HT-29 (cell line): ENCODE measurements around the gene SPPL2C. TPM values are rescaled to one million over a fixed set of nuclear protein-coding genes. Genes with fewer than 3 reads are reported as not detected.

ENCODE experiments used
- DNase-seq: peaks from one replicate; pipeline ENCODE4 v3.0.0-alpha.2; 2015; ENCODE audit warnings: low spot score
- total RNA-seq: library from RNA; depleted of rRNA; stranded (reverse); fragments of >200 nt; shearing (Covaris generic); gene quantifications from 2 replicates; pipeline ENCODE4 v1.2.3, GENCODE V29; 2014; rRNA removed

SPPL2C gene, protein sequence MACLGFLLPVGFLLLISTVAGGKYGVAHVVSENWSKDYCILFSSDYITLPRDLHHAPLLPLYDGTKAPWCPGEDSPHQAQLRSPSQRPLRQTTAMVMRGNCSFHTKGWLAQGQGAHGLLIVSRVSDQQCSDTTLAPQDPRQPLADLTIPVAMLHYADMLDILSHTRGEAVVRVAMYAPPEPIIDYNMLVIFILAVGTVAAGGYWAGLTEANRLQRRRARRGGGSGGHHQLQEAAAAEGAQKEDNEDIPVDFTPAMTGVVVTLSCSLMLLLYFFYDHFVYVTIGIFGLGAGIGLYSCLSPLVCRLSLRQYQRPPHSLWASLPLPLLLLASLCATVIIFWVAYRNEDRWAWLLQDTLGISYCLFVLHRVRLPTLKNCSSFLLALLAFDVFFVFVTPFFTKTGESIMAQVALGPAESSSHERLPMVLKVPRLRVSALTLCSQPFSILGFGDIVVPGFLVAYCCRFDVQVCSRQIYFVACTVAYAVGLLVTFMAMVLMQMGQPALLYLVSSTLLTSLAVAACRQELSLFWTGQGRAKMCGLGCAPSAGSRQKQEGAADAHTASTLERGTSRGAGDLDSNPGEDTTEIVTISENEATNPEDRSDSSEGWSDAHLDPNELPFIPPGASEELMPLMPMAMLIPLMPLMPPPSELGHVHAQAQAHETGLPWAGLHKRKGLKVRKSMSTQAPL
- total RNA-seq = not detected in 2 replicates

DNA sequence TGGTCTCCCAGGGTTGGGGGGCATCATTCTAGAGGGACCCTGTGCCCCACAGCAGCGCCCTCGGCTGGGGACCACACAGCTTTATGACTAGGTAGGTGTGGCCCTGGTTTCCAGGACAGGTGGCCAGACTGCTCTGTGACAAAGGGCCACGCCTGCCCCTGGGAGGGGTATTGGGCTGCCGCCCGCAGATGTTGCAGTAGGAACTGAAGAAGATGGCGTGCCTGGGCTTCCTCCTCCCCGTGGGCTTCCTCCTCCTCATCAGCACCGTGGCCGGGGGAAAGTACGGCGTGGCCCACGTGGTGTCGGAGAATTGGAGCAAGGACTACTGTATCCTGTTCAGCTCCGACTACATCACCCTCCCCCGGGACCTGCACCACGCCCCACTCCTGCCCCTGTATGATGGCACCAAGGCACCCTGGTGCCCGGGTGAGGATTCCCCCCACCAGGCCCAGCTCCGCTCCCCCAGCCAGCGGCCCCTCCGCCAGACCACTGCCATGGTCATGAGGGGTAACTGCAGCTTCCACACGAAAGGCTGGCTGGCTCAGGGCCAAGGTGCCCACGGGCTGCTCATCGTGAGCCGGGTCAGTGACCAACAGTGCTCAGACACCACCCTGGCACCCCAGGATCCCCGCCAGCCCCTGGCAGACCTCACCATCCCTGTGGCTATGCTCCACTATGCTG is at the start of gene SPPL2C:
Gene SPPL2C, plus strand, starts transcription at position 187 of the 681 bp plus-strand sequence. Its CDS starts 26 bp downstream, at position 213.
- DNase-seq = no peak

DNA sequence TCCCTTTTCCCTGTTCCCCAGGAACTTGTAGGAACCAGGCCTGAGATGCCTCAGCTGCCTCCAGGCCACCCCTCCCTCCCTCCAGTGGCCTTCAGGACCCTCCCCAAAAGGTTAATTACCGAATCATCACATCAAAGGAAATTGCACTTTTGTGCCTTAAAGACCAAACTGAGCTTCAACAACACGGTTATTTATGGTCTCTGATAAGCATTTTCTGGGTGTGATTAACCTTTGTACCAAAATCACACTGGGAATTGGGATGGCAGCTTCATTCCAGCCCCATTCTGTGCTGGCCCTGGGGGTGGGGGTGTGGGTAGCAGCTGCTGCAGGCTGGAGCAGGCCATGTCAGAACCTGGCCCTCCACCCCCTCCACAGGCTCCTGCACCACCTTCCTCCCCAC is 43.9 kb upstream of the SPPL2C start:
- DNase-seq = no peak

DNA sequence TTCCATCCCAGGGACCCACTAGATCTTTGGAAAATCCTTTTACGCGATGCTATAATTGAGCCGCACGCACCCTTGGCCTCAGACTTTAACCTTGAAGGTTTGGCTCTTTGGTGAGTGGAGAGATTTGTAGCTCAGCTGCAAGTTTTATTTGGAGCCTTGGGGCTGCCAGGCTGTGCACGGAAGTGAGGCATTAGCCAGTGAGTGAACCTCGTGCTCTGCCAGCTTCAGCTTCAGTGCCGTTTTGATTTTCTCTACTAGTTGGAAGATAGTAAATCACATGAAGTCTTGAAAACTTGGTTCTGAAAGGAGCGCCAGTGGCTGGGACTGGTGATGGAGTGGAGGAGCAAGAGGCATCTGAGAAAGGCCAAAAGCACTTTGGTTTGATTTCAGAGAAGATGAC is 43.3 kb upstream of the SPPL2C start:
- no peak for DNase-seq

DNA sequence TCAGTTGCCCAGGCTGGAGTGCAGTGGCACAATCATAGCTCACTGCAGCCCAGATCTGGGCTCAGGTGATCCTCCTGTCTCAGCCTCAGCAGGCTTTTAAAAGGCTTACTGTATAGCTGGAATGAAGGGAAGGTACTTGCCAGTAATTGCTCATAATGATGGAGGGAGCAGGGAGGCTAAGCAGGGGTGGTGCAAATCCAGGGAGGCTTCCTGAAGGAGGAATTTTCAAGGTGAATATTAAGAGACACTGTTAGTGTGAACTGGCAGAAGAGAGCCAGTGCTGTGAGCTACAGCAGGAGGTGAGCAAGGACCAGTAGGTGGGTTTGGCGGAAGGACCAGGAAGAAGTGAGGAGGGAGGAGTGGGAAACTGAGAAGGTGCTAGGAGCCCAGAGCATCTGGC is 35.8 kb upstream of the SPPL2C start:
- no peak for DNase-seq

DNA sequence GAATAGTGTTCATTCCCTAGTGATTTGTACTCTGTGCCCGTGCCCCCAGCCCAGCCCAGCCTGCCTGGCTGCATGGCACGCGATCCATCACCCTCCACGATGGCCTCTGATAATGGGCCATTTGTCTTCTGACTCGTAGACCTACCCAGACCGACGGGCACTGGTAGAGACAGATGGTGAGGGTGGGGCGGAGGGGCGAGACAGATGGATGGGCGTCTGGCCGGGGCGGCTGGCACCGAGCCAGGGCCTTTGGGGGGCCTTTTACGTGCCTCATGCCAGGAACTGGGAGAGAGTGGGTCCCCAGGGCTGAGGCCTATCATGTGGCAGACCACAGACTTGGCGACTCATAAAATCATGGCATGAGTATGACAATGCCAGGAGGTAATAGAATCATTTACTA is 35.2 kb upstream of the SPPL2C start:
- DNase-seq = no peak

DNA sequence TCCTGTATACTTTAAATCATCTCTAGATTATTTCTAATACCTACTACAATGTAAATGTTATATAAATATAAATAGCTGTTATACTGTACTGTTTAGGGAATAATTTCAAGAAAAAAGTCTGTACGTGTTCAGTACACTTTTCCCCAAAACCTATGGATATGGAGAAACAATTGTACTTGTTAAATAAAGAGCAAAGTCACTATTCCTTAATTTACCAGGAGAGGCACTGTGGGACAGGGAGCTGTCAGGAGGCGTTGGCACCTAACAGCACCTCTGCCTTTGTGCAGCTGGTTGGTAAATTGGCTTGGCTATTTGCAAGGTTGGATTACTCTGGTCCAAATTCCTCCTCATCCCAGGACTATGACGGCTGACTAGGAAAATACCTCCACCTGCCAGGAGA is 32.6 kb upstream of the SPPL2C start:
- DNase-seq = peak; percentile 25

DNA sequence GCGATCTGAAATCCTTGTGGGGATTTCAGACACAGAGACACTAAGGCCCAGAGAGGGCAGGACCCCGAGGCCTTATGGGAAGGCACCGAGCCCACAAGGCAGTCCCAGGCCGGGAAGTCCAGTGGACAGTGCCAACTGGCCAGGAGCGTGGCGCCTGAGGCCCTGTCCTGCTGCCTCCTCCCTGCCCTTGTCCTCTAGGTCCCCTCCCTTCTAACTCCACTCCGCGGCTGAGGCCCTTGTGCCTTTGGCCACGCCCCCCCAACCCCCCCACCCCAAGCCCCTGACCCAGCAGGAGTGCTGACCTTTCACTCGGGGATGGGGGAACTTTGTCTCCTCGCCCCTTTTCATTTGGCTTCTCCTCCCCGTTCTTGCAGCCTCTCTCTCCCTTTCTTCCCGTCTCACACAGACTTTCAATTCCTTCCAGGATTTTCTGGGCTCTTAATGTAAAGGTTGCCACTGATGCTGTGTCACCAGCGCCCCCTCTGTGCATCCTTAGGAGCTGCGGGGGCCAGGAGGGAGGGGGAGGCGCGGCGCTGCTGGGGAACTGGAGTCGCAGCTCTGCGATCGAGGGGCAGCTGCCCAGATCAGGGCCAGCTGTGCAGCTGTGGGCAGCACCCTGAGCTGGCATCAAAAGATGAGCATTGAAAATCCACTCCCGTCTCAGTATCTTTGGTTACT is 31.5 kb upstream of the SPPL2C start:
- no peak for DNase-seq

DNA sequence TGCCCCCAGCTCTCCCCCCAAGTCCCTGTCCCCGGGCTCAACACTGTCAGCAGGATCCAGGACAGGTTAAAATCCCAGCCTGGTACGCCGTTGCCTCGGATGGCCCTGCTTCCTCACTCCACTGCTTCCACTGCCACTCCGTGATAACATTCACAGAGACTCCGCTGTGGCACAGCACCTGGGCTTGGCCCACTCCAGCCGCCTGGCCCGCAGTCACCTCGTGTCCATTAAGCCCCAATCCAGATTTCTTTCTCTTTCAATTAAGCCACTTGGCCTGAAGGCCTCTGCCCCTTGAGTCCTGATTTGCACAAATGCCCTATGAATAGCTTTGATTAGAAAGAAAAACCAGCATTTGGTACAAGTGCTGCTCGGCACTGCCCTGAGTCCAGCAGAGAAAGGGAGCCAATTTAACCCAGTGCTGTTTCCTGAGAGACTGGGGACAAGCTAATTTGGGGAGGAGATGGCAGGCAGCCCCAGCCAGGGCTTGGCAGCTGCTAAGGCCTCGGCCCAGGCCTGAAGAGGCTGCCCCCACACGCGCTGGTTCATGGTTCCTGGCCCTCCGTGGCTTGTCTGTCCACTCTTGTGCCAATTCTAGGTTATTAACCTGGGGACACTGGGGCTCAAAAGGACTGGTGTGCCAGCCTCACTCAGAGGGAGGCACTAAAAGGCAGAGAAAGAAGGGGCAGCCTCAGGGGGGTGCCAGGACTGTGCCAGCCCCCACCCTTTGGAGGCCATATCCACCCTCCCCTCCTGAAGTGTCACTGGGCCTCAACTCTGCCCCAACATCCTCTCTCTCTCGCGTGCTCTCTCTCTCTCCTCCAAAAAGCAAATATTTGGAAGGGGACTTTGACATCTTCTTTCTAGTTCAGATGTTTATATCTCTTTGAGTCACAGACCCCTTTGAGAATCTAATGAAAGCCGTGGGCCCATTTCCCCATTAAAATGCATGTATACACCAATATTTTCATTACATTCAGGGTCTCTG is 29.8 kb upstream of the SPPL2C start:
- no peak for DNase-seq

DNA sequence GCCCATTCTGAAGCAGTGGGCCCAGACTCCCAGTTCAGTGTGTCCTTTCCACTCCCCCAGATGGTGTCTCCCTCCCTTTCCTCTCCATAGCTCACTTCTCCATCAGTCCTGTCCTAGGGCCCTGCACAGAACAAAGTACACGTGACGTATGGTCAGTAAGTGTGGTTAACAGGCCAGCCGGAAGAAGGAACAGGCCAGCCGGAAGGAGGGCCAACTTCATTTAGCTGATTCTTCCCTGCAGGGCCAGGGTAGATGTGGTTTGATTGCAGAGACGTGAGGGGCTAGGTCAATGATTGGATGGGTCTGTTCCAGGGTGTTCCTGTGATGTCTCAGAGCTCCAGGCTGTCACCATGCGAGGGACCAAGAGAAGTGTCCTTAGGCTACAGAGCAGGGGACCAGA is 28.9 kb upstream of the SPPL2C start:
- no peak for DNase-seq

DNA sequence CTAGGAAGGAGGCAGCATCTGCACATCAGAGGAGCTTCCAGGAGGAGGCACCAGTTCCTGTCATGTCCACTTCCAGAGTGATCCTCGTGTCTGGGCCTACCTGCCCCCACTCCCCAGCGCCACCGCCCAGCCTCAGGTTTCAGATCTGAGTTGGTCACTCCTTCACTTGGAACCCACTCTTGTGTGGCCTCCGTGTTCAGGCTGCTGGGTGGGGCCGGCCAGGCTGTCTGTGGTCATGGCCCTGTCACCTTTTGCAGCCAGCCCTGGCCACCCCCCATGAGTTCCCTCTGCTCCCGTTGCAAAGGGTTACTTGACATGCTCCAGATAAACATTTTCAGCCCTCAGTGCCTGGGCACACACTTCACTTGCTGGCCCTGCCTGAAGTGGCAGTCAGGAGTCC is 26.6 kb upstream of the SPPL2C start:
- no peak for DNase-seq

DNA sequence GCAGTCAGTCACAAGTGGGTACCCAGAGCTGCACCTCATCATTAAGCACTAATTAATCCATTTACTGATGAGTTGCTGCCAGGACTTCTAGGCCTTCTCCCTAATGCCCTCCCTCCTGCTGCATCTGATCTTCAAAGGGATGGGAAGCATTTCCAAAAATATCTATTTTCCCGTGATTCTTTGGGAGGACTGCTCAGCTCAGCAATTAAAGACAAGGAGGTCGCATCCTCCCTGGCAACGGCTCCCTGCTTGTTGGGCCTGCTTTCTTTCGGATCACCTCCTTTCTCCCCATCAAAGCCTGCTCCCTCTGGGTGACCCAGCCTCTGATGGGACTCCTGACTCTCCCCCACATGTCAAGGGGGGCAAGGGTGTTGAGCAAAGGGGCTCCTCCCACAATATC is 26.0 kb upstream of the SPPL2C start:
- DNase-seq = no peak

DNA sequence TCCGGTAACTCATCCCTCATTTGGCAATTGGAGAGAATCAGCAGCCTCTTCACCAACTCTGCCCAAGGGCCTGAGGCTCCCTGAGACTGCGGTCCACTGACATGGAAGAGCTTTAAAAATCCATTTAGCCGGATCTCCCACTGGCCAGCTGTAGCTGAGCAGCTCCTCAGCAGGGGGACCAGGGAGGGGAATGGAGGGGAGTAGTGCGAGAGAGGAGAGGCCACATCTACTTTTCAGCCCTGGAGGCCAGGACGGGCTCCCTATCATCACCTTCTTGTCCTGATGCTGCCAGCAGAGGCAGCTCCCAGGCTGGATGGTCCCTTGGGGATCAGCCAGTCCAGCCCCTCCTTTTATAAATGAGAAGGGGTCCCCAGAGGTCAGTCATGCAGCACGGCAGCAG is 25.0 kb upstream of the SPPL2C start:
- no peak for DNase-seq

DNA sequence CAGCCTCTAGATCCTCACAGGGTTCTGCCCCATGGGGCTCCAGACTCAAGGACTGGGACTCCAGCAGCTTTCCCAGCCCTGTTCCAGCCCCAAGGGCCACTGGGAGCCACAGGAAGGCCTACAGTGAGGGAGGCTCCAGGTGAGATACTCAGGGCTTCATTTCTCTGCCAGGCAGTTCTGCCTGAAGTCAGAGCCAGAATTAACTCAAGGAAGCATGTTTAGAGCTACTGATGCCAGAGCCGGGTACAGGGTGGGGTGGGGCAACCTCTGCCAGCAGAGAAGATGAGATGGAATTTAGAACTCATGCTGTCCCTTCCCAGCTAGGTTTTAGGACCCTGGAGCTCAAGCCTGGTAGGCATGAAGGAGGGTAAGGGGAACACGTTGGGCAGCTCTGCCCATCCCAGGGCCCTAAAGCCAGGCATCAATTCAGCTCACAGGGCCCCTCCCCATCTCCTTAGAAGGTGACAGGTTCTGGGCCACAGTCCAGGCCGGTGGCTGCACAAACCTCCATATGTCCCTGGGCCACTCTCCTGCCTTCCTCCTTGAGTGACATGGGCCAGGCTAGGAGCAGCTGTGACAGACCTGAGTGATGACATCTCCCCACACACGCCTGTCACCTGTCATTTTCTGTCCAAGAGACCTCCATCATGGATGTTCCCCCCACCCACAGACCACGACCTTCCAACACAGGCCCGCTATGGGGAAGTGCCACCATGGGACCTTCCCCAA is 24.5 kb upstream of the SPPL2C start:
- no peak for DNase-seq

DNA sequence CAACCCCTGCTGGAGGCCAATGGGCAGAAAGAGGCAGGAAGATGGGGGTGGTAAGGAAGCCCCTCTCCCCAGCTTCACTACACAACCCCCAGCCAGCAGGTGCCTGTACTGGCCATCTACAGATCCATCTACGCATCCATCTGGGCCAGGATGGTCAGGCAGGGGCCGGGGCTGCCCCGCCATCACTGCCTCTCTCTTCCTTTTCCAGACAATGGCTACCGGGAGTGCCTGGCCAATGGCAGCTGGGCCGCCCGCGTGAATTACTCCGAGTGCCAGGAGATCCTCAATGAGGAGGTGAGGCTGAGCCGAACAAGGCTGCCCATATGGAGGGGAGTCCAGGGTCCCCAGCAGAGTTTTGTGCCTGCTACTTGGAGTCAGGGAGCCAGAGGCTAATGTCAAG is 23.5 kb upstream of the SPPL2C start:
- no peak for DNase-seq

DNA sequence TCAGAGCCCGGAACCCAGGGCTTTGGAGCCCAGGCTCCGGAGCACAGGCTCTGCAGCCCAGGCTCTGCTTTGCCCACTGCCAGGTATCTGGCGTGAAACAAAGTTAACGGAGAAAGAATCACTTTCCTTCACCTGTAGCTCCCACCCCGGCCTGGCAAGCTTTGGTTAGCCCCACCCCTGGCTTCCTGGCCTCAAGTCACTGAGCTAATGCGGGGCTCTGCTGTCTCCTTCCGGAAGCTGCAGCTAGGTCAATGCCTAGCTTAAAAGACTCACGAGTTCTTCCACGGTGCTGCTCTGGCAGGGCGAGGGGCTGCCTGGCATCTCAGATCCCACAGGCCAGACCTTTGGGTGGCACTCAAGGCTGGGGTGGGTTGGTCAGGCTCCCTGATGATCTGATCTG is 21.1 kb upstream of the SPPL2C start:
- no peak for DNase-seq

DNA sequence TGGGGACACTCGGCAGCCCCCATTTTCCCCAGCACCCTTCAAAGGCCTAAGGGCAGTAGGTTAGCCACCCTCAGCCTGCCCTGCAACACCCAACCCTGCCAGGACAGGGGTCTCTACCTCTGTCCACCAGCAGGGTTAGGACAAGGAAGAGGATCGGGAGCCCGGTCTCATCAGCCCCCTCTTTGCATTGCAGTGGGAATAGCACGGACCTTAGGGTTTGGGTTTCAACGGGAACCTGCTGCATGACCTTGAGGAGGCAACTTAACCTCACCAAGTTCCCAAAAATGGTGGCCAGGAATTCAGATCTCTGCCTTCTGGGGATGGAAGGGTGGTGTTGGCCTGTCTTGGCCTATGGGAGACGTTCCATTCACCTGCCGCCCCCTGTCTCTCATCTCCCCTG is 20.2 kb upstream of the SPPL2C start:
- no peak for DNase-seq

DNA sequence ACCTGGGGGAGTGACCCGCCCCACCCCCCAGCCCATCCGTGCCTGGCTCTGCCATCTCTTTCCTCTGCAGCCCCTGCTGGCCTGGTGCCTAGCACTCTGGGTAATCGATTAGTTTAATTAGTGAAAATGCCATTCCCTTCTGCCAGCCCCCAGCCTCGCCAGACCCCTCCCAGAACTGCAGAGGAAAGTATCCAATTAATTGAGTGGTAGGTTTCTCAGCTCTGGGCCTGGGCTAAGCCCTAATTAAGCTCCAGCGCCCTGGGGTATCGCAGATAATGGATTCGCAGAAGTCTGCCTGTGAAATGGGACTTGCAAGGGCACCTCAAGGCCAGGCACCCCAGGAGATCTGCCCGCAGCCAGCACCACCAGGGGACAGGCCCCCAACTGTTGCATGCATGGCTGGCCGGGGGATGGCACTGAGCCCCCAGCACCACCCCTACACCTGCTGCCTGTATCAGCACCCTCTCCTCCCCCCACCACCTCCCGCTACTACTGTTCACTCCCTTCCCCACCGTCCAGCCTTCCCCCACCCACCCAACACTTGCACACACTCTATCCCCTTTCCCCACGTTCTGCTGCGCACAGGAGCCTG is 19.7 kb upstream of the SPPL2C start:
- no peak for DNase-seq

DNA sequence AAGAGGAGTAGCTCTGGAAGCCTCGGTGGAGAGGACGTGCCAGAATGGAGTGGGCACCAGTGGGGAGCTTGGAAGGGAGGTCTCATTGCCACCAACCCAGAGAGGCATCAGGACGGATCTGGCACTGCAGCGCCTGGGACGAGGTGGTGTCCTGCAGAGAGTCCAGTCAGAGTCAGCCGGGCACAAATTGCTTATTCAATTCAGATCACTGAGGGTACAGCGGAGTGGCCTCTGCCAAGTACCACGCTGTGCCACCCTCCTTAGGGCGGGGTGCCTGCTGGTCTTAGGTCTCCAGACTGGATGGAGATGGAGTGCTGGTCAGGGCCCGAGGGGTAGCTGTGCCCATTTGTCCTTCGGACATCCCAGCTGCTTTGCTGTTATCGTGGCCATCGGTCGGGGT is 18.9 kb upstream of the SPPL2C start:
- DNase-seq = no peak

DNA sequence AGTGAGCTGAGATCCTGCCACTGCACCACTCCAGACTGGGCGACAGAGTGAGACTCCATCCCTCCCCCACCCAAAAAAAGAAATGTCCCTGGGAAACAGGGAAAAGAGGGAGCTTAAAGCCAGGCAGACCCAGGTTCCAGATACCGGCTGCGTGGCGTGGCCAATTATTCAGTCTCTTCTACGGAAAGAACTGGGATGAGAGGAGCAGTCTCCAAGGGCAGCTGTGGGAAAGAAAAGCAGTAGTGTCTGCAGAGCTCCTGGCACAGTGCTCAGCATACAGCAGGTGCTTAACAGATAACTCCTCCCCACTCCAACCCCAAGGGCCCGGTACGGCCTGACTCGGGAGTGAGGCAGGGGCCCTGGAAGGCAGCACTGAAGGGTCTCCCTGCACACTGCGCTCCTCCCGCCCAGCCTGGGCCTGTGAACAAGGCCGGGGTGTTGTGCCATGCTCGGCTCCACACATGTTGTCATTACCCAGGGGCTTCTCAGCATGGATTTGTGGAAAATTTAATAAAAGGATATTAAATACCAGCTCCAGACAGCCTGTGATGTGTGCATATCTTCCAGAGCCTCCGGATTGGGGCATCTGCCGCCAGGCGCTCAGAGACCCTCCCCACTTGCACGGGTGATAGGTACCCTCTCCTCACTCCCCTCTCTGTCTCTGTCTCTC is 17.6 kb upstream of the SPPL2C start:
- DNase-seq = no peak
